Lower leg skin (tissue), 3 donors: ENCODE results near the gene PCDHGB2.

Experiments used
- CTCF ChIP-seq, 3 donors: fragments of 450-650 bp; IDR thresholded peaks; one replicate each; pipeline ENCODE4 v1.5.1; 2016; ENCODE audit warnings: antibody characterized with exemption in 3 of 3, mild to moderate bottlenecking in 3 of 3, moderate library complexity in 2 of 3
- POLR2A ChIP-seq, 2 donors: fragments of 450-650 bp; IDR thresholded peaks; one replicate each; pipeline ENCODE4 v1.6.1; 2016 to 2017; ENCODE audit warnings: antibody characterized with exemption in 2 of 2, mild to moderate bottlenecking in 1 of 2, moderate library complexity in 1 of 2

DNA sequence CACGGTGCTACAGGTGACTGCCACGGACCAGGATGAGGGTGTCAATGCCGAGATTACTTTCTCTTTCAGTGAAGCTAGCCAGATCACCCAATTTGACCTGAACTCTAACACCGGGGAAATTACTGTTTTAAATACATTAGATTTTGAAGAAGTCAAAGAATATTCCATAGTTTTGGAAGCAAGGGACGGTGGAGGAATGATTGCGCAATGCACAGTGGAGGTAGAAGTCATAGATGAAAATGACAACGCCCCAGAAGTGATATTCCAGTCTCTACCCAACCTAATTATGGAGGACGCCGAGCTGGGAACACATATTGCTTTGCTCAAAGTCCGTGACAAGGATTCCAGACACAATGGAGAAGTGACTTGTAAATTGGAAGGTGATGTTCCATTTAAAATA lies 28.9 kb downstream of the PCDHGB2 start:
- TF ChIP-seq CTCF (IDR thresholded peaks at IDR 0.05) (no peak), POLR2A (IDR thresholded peaks at IDR 0.05) (no peak)
